HEK293 (cell line): Measurements from ENCODE around the gene SMKR1.

Experiments used
- CTCF ChIA-PET: fragments of 350-600 bp; formaldehyde crosslinking; extraction: SDS; loops from one replicate; lab custom pipeline; 2021; ENCODE audit warnings: antibody characterized with exemption; lab: Yijun Ruan, JAX
- POLR2A ChIA-PET: fragments of 300-600 bp; formaldehyde crosslinking; extraction: SDS; loops from one replicate; lab custom pipeline; 2020; ENCODE audit warnings: antibody characterized with exemption, inconsistent platforms; lab: Yijun Ruan, JAX
- H3K27ac ChIP-seq: fragments of 200-500 bp; sonication (Bioruptor generic); 2 replicates; pipeline ENCODE4 v1.5.1; 2014; ENCODE audit warnings: low read depth, low read length, control low read depth, inconsistent platforms; ENCODE audit errors: extremely low read depth
- H3K36me3 ChIP-seq, 2 experiments: fragments of 200-500 bp in 1 of 2; sonication (Bioruptor generic) in 1 of 2; 1 replicate in 1 of 2; 2 replicates in 1 of 2; pipeline ENCODE4 v1.5.1; 2014 to 2017; ENCODE audit warnings: inconsistent platforms in 2 of 2, low read length in 2 of 2; ENCODE audit not compliant: control insufficient read depth in 2 of 2, insufficient read depth in 1 of 2
- H3K4me1 ChIP-seq: fragments of 200-500 bp; sonication (Bioruptor generic); 2 replicates; pipeline ENCODE4 v1.5.1; 2014; ENCODE audit warnings: mild to moderate bottlenecking, low read length, inconsistent platforms; ENCODE audit not compliant: control insufficient read depth, insufficient read depth
- H3K4me3 ChIP-seq: 2 replicates; pipeline ENCODE4 v1.5.1; 2011; ENCODE audit warnings: low read depth, mild to moderate bottlenecking, control low read depth, low read length, moderate library complexity
- H3K9me3 ChIP-seq: fragments of 200-500 bp; sonication (Bioruptor generic); 2 replicates; pipeline ENCODE4 v1.5.1; 2014; ENCODE audit warnings: low read depth, low read length, inconsistent platforms; ENCODE audit not compliant: control insufficient read depth, insufficient read depth
- RBAK ChIP-seq: fragments of 450-650 bp; formaldehyde crosslinking; IDR thresholded peaks from 2 replicates; pipeline ENCODE4 v1.5.1; 2016; ENCODE audit warnings: missing biosample characterization, missing genetic modification characterization
- SETDB1 ChIP-seq: IDR thresholded peaks from one replicate; pipeline ENCODE4 v1.6.1; 2017; ENCODE audit warnings: mild to moderate bottlenecking, low read length, moderate library complexity, mixed read lengths; ENCODE audit not compliant: insufficient read length
- WT1 ChIP-seq: fragments of 450-650 bp; formaldehyde crosslinking; IDR thresholded peaks from 2 replicates; pipeline ENCODE4 v1.5.1; 2016; ENCODE audit warnings: missing biosample characterization, missing genetic modification characterization
- ZBTB1 ChIP-seq: fragments of 450-650 bp; formaldehyde crosslinking; IDR thresholded peaks from 2 replicates; pipeline ENCODE4 v1.5.1; 2016; ENCODE audit warnings: missing biosample characterization, missing genetic modification characterization
- ZEB2 ChIP-seq: fragments of 450-650 bp; formaldehyde crosslinking; IDR thresholded peaks from 2 replicates; pipeline ENCODE4 v1.5.1; 2016; ENCODE audit warnings: missing biosample characterization, missing genetic modification characterization
- ZNF174 ChIP-seq: fragments of 450-650 bp; formaldehyde crosslinking; IDR thresholded peaks from 2 replicates; pipeline ENCODE4 v1.5.0; 2017; ENCODE audit warnings: missing biosample characterization, mild to moderate bottlenecking, missing genetic modification characterization
- ZNF214 ChIP-seq: fragments of 450-650 bp; formaldehyde crosslinking; IDR thresholded peaks from 2 replicates; pipeline ENCODE4 v1.5.1; 2017; ENCODE audit warnings: missing biosample characterization, mild to moderate bottlenecking, missing genetic modification characterization, borderline replicate concordance
- ZNF274 ChIP-seq, 2 experiments: fragments of 200-500 bp in 1 of 2; fragments of 450-650 bp in 1 of 2; sonication (Bioruptor generic) in 1 of 2; formaldehyde crosslinking in 1 of 2; IDR thresholded peaks; 2 replicates each; pipeline versions ENCODE4 v1.5.1 to v1.6.1; 2014 to 2016; ENCODE audit warnings: borderline replicate concordance in 1 of 2, inconsistent platforms in 1 of 2, low read length in 1 of 2, missing biosample characterization in 1 of 2, missing genetic modification characterization in 1 of 2
- ZNF394 ChIP-seq: fragments of 450-650 bp; formaldehyde crosslinking; IDR thresholded peaks from 2 replicates; pipeline ENCODE4 v1.5.1; 2016; ENCODE audit warnings: missing biosample characterization, missing genetic modification characterization, mild to moderate bottlenecking, moderate library complexity, borderline replicate concordance
- ZNF501 ChIP-seq: fragments of 450-650 bp; formaldehyde crosslinking; IDR thresholded peaks from 2 replicates; pipeline ENCODE4 v1.5.1; 2016; ENCODE audit warnings: missing biosample characterization, missing genetic modification characterization
- ZNF544 ChIP-seq: fragments of 450-650 bp; formaldehyde crosslinking; IDR thresholded peaks from 2 replicates; pipeline ENCODE4 v1.5.0; 2017; ENCODE audit warnings: missing biosample characterization, missing genetic modification characterization
- ZNF629 ChIP-seq: fragments of 450-650 bp; formaldehyde crosslinking; IDR thresholded peaks from 2 replicates; pipeline ENCODE4 v1.5.1; 2017; ENCODE audit warnings: missing biosample characterization, missing genetic modification characterization
- ZNF654 ChIP-seq: fragments of 450-650 bp; formaldehyde crosslinking; IDR thresholded peaks from 2 replicates; pipeline ENCODE4 v1.5.1; 2016; ENCODE audit warnings: low read depth, missing biosample characterization, missing genetic modification characterization
- ZNF768 ChIP-seq: fragments of 450-650 bp; formaldehyde crosslinking; IDR thresholded peaks from 2 replicates; pipeline ENCODE4 v1.5.1; 2018; ENCODE audit warnings: missing biosample characterization, mild to moderate bottlenecking, missing genetic modification characterization
- TF ChIP-seq, protein P1 (sequence below): fragments of 450-650 bp; formaldehyde crosslinking; IDR thresholded peaks from 2 replicates; pipeline ENCODE4 v1.5.1; 2016; ENCODE audit warnings: missing biosample characterization, missing genetic modification characterization
- TF ChIP-seq, protein P2 (sequence below): fragments of 450-650 bp; IDR thresholded peaks from 2 replicates; pipeline ENCODE4 v1.5.1; 2018; ENCODE audit warnings: missing biosample characterization, missing genetic modification characterization

SMKR1 gene

GRCh38 chr7:129560831-129561230 lies 58.5 kb downstream of the SMKR1 start:
- ChIA-PET CTCF (no interaction called here), POLR2A (no interaction called here)
- Histone ChIP-seq H3K4me1 (no peaks in the 10 kb centered on the region), H3K36me3 (no peaks in the 10 kb centered on the region), H3K27ac (no peak overlapping the region), H3K4me3 (no peak overlapping the region), H3K9me3 (no peaks in the 10 kb centered on the region)
- no peak for TF ChIP-seq RBAK (tag by site-specific recombination)
- TF ChIP-seq, protein P1, sequence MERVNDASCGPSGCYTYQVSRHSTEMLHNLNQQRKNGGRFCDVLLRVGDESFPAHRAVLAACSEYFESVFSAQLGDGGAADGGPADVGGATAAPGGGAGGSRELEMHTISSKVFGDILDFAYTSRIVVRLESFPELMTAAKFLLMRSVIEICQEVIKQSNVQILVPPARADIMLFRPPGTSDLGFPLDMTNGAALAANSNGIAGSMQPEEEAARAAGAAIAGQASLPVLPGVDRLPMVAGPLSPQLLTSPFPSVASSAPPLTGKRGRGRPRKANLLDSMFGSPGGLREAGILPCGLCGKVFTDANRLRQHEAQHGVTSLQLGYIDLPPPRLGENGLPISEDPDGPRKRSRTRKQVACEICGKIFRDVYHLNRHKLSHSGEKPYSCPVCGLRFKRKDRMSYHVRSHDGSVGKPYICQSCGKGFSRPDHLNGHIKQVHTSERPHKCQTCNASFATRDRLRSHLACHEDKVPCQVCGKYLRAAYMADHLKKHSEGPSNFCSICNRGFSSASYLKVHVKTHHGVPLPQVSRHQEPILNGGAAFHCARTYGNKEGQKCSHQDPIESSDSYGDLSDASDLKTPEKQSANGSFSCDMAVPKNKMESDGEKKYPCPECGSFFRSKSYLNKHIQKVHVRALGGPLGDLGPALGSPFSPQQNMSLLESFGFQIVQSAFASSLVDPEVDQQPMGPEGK (tag by site-specific recombination) = no peak
- TF ChIP-seq ZNF654 (tag by site-specific recombination) = no peak
- TF ChIP-seq, protein P2, sequence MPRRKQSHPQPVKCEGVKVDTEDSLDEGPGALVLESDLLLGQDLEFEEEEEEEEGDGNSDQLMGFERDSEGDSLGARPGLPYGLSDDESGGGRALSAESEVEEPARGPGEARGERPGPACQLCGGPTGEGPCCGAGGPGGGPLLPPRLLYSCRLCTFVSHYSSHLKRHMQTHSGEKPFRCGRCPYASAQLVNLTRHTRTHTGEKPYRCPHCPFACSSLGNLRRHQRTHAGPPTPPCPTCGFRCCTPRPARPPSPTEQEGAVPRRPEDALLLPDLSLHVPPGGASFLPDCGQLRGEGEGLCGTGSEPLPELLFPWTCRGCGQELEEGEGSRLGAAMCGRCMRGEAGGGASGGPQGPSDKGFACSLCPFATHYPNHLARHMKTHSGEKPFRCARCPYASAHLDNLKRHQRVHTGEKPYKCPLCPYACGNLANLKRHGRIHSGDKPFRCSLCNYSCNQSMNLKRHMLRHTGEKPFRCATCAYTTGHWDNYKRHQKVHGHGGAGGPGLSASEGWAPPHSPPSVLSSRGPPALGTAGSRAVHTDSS (tag by site-specific recombination) = no peak
- no peak for TF ChIP-seq WT1 (tag by site-specific recombination)

DNA sequence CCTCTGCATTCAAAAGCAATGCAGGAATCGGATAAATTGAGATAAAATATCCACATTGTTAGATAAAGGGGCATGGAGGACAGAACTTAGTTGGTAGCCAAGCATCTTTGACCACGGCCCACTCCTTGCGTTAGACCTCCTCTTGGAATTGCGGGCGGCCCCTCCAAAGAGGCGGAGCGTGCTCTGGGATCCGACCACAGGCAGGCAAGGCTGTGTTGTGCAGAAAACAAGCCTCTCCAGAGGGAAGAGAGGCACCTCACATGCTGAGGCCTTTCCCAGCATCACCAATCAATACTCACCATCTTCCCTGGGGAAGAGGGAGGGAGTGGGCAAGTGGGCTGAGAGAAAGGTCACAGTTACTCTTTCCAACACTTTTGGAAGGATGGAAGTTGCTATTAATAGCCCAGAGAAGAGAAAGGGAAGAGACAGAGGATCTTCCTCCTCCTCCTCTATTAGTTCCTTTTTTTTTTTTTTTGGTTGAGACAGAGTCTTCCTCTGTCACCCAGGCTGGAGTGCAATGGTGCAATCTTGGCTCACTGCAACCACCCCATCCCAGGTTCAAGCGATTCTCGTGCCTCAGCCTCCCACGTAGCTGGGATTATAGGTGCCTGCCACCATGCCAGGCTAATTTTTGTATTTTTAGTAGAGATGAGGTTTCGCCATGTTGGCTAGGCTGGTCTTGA lies 59.5 kb downstream of the SMKR1 start:
- H3K4me1 ChIP-seq = no peaks in the 10 kb centered on the region
- no peak overlapping the region for H3K4me3 ChIP-seq
- no peaks in the 10 kb centered on the region for H3K36me3 ChIP-seq
- CTCF ChIA-PET = no interaction called here
- POLR2A ChIA-PET = no interaction called here
- TF ChIP-seq ZNF629 (tag by site-specific recombination) = no peak
- TF ChIP-seq ZBTB1 = no peak
- TF ChIP-seq ZNF214 (tag by site-specific recombination) = no peak
- TF ChIP-seq ZNF501 (tag by site-specific recombination) = no peak
- TF ChIP-seq ZNF274 (IDR thresholded peaks at IDR 0.05; ENCODE audit: low read length) = no peak
- no peak for TF ChIP-seq ZNF274 (tag by site-specific recombination; IDR thresholded peaks at IDR 0.05; ENCODE audit: borderline replicate concordance)
- no peak for TF ChIP-seq ZEB2
- no peak for TF ChIP-seq ZNF394
- TF ChIP-seq SETDB1 = no peak
- TF ChIP-seq ZNF768 = no peak
- TF ChIP-seq ZNF174 = no peak
- no peak for TF ChIP-seq ZNF544 (tag by site-specific recombination)
- TF ChIP-seq, all 188 proteins: peak for 0
- no peaks in the 10 kb centered on the region for H3K9me3 ChIP-seq
- no peak overlapping the region for H3K27ac ChIP-seq
